H1 (cell line): Measurements from ENCODE around the gene ZRANB2. TPM values are rescaled to one million over a fixed set of nuclear protein-coding genes. Genes with fewer than 3 reads are reported as not detected.

Source experiments
- CTCF ChIA-PET: fragments of 300-600 bp; sonication (Branson Sonifier 250); formaldehyde crosslinking; loops from one replicate; lab custom pipeline; 2021; ENCODE audit not compliant: partially characterized antibody; lab: Charles Lee
- POLR2A ChIA-PET: fragments of 300-600 bp; sonication (Branson Sonifier 250); formaldehyde crosslinking; loops from one replicate; lab custom pipeline; 2021; ENCODE audit warnings: inconsistent platforms; ENCODE audit not compliant: partially characterized antibody; lab: Charles Lee
- DNase-seq, 2 experiments: peaks; one replicate each; pipeline versions ENCODE4 v3.0.0 to v3.0.0-alpha.2; 2010 to 2022; ENCODE audit warnings: low spot score in 2 of 2, low read depth in 1 of 2, mixed read lengths in 1 of 2
- FAIRE-seq: peaks from 2 replicates; lab custom pipeline; 2011; peaks lifted over from hg19 to GRCh38; lab: Jason Lieb, UNC
- H2AFZ ChIP-seq: 2 replicates; pipeline ENCODE4 v1.8.1; 2012; ENCODE audit warnings: low read length, inconsistent platforms
- H2AK5ac ChIP-seq: 2 replicates; pipeline ENCODE4 v1.6.1; 2013; ENCODE audit warnings: low read depth, low read length
- H2BK120ac ChIP-seq: replicated peaks from 2 replicates; pipeline ENCODE3; 2013; ENCODE audit warnings: low read depth, low read length, inconsistent platforms
- H2BK12ac ChIP-seq: 2 replicates; pipeline ENCODE4 v1.6.1; 2013; ENCODE audit warnings: low read depth, low read length
- H2BK15ac ChIP-seq: 2 replicates; pipeline ENCODE4 v1.6.1; 2013; ENCODE audit warnings: low read length
- H2BK20ac ChIP-seq: 2 replicates; pipeline ENCODE4 v1.6.1; 2013; ENCODE audit warnings: low read length
- H2BK5ac ChIP-seq: 2 replicates; pipeline ENCODE4 v1.6.1; 2013; ENCODE audit warnings: low read depth, low read length
- H3K14ac ChIP-seq: 2 replicates; pipeline ENCODE4 v1.6.1; 2013; ENCODE audit warnings: inconsistent platforms; ENCODE audit not compliant: insufficient read length
- H3K18ac ChIP-seq: 2 replicates; pipeline ENCODE4 v1.6.1; 2013; ENCODE audit warnings: low read length; ENCODE audit errors: extremely low read depth
- H3K23ac ChIP-seq: 2 replicates; pipeline ENCODE4 v1.6.1; 2013; ENCODE audit warnings: inconsistent platforms; ENCODE audit not compliant: insufficient read length
- H3K23me2 ChIP-seq: 2 replicates; pipeline ENCODE4 v1.6.1; 2013; ENCODE audit warnings: low read depth, low read length
- H3K27ac ChIP-seq: 2 replicates; pipeline ENCODE4 v1.6.1; 2011; ENCODE audit warnings: low read depth, low read length, inconsistent platforms
- H3K27me3 ChIP-seq, 4 experiments: replicated peaks in 1 of 4; 1 replicate in 1 of 4; 2 replicates in 3 of 4; pipeline versions ENCODE4 v1.6.1 to v1.8.1; 2011 to 2013; ENCODE audit warnings: low read length in 3 of 4, mild to moderate bottlenecking in 3 of 4, inconsistent platforms in 2 of 4, mixed read lengths in 2 of 4, moderate library complexity in 1 of 4; ENCODE audit not compliant: control insufficient read depth in 3 of 4, insufficient read depth in 3 of 4; ENCODE audit errors: extremely low read depth in 1 of 4
- H3K36me3 ChIP-seq, 4 experiments: 2 replicates each; pipeline versions ENCODE4 v1.6.1 to v1.8.1; 2011 to 2013; ENCODE audit warnings: mild to moderate bottlenecking in 4 of 4, low read length in 3 of 4, moderate library complexity in 2 of 4, control low read depth in 1 of 4, inconsistent platforms in 1 of 4; ENCODE audit not compliant: insufficient read depth in 4 of 4, control insufficient read depth in 2 of 4
- H3K4ac ChIP-seq: replicated peaks from 2 replicates; pipeline ENCODE3; 2013; ENCODE audit warnings: low read length, low read depth, mixed read lengths, inconsistent platforms; ENCODE audit not compliant: insufficient read length
- H3K4me1 ChIP-seq, 4 experiments: replicated peaks in 1 of 4; 1 replicate in 1 of 4; 2 replicates in 3 of 4; pipeline versions ENCODE4 v1.6.1 to v1.8.1; 2011 to 2013; ENCODE audit warnings: low read length in 3 of 4, inconsistent platforms in 2 of 4, mixed read lengths in 1 of 4; ENCODE audit not compliant: insufficient read depth in 4 of 4, control insufficient read depth in 3 of 4
- H3K4me2 ChIP-seq, 2 experiments: 2 replicates each; pipeline versions ENCODE4 v1.6.1 to v1.8.1; 2011 to 2013; ENCODE audit warnings: low read depth in 2 of 2, low read length in 2 of 2, control low read depth in 1 of 2, inconsistent platforms in 1 of 2, mild to moderate bottlenecking in 1 of 2; ENCODE audit not compliant: insufficient read depth in 1 of 2
- H3K4me3 ChIP-seq, 4 experiments: fragments of 200-600, 300-600 bp in 1 of 4; sonication (generic), shearing (Covaris generic), sonication (Bioruptor Twin) in 1 of 4; 2 replicates each; pipeline versions ENCODE4 v1.5.1 to v1.8.1; 2011 to 2016; ENCODE audit warnings: low read length in 4 of 4, low read depth in 3 of 4, control low read depth in 2 of 4, inconsistent platforms in 2 of 4, mild to moderate bottlenecking in 2 of 4, mixed read lengths in 1 of 4, moderate library complexity in 1 of 4; ENCODE audit not compliant: insufficient read depth in 2 of 4; ENCODE audit errors: extremely low read depth in 1 of 4
- H3K56ac ChIP-seq: replicated peaks from 2 replicates; pipeline ENCODE3; 2013; ENCODE audit warnings: low read depth, mild to moderate bottlenecking, mixed read lengths, low read length, inconsistent platforms; ENCODE audit not compliant: insufficient read length
- H3K79me1 ChIP-seq: 2 replicates; pipeline ENCODE4 v1.6.1; 2013; ENCODE audit warnings: low read depth, low read length, control low read depth
- H3K79me2 ChIP-seq, 2 experiments: 2 replicates each; pipeline versions ENCODE4 v1.6.1 to v1.8.1; 2012 to 2013; ENCODE audit warnings: low read length in 2 of 2, mild to moderate bottlenecking in 2 of 2, inconsistent platforms in 1 of 2; ENCODE audit not compliant: insufficient read depth in 2 of 2, control insufficient read depth in 1 of 2
- H3K9ac ChIP-seq, 4 experiments: replicated peaks in 1 of 4; 1 replicate in 1 of 4; 2 replicates in 3 of 4; pipeline versions ENCODE4 v1.6.1 to v1.8.1; 2011 to 2013; ENCODE audit warnings: low read depth in 3 of 4, low read length in 3 of 4, control low read depth in 2 of 4, mild to moderate bottlenecking in 2 of 4, moderate library complexity in 2 of 4, inconsistent platforms in 1 of 4; ENCODE audit errors: extremely low read depth in 1 of 4
- H3K9me3 ChIP-seq, 2 experiments: 2 replicates each; pipeline versions ENCODE4 v1.6.1 to v1.8.1; 2012 to 2013; ENCODE audit warnings: mild to moderate bottlenecking in 2 of 2, moderate library complexity in 2 of 2, control low read depth in 1 of 2, inconsistent platforms in 1 of 2, low read depth in 1 of 2, low read length in 1 of 2, mixed read lengths in 1 of 2; ENCODE audit not compliant: insufficient read depth in 2 of 2
- H4K20me1 ChIP-seq, 2 experiments: replicated peaks in 1 of 2; 2 replicates each; pipeline versions ENCODE3 to v1.8.1; 2011 to 2013; ENCODE audit warnings: inconsistent platforms in 2 of 2, low read length in 2 of 2, mild to moderate bottlenecking in 1 of 2; ENCODE audit not compliant: insufficient read depth in 2 of 2, control insufficient read depth in 1 of 2
- H4K5ac ChIP-seq: 2 replicates; pipeline ENCODE4 v1.6.1; 2013; ENCODE audit warnings: low read length, low read depth, mixed read lengths, inconsistent platforms; ENCODE audit not compliant: insufficient read length
- H4K8ac ChIP-seq: 2 replicates; pipeline ENCODE4 v1.8.0; 2013; ENCODE audit warnings: mild to moderate bottlenecking, moderate library complexity, low read length, inconsistent platforms; ENCODE audit not compliant: insufficient read depth; ENCODE audit errors: extremely low read depth
- H4K91ac ChIP-seq: replicated peaks from 2 replicates; pipeline ENCODE3; 2013; ENCODE audit warnings: low read length, mixed read lengths, inconsistent platforms; ENCODE audit not compliant: insufficient read length
- ASH2L ChIP-seq: fragments of 200-600, 300-600 bp; sonication (generic); IDR thresholded peaks from one replicate; pipeline ENCODE4 v1.7.1; 2017; ENCODE audit warnings: low read length
- ATF3 ChIP-seq: IDR thresholded peaks from 2 replicates; pipeline ENCODE4 v1.6.1; 2011; ENCODE audit warnings: low read depth, mild to moderate bottlenecking, low read length; ENCODE audit not compliant: insufficient read depth
- EGR1 ChIP-seq: IDR thresholded peaks from 2 replicates; pipeline ENCODE4 v1.6.1; 2011; ENCODE audit warnings: low read depth, low read length, borderline replicate concordance
- GABPA ChIP-seq: IDR thresholded peaks from 2 replicates; pipeline ENCODE4 v1.6.1; 2011; ENCODE audit warnings: mild to moderate bottlenecking, low read length, moderate library complexity, borderline replicate concordance; ENCODE audit not compliant: insufficient read depth
- KDM4A ChIP-seq: IDR thresholded peaks from one replicate; pipeline ENCODE4 v1.7.1; 2012; ENCODE audit warnings: low read depth, mild to moderate bottlenecking, moderate library complexity, low read length, inconsistent platforms; ENCODE audit not compliant: severe bottlenecking
- PHF8 ChIP-seq: fragments of 200-600 bp; sonication (generic); conservative IDR thresholded peaks from 2 replicates; pipeline ENCODE4 v1.7.1; 2012; ENCODE audit warnings: low read depth, mild to moderate bottlenecking, inconsistent platforms, low read length, moderate library complexity
- RAD21 ChIP-seq, 2 experiments: IDR thresholded peaks in 1 of 2; conservative IDR thresholded peaks in 1 of 2; 2 replicates each; pipeline ENCODE4 v1.6.1; 2011; ENCODE audit warnings: low read depth in 2 of 2, low read length in 2 of 2, improper control_type of control experiment in 1 of 2, inconsistent platforms in 1 of 2, mild to moderate bottlenecking in 1 of 2, moderate library complexity in 1 of 2
- TCF12 ChIP-seq: IDR thresholded peaks from 2 replicates; pipeline ENCODE4 v1.6.1; 2011; ENCODE audit warnings: low read depth, mild to moderate bottlenecking, low read length
- WGBS, 2 experiments: shearing (Covaris generic) in 1 of 2; methylation state at CpG; one replicate each; pipeline versions ENCODE4 v1.1.6 to v1.1.7; 2013 to 2015; ENCODE audit warnings: low lambda C conversion rate in 2 of 2, mixed read lengths in 2 of 2, inconsistent platforms in 1 of 2, low coverage in 1 of 2, missing lambda C conversion rate in 1 of 2; ENCODE audit not compliant: insufficient replicate concordance in 2 of 2, insufficient coverage in 1 of 2, insufficient read length in 1 of 2; ENCODE audit errors: extremely low coverage in 1 of 2, missing lambda C conversion rate in 1 of 2; 5-methylcytosine and 5-hydroxymethylcytosine counted together
- polyA plus RNA-seq, 7 experiments: library from polyadenylated mRNA; depleted of rRNA in 3 of 7; stranded (reverse) in 5 of 7; unstranded in 2 of 7; fragments of >200 nt in 5 of 7; fragments of 200-250 nt in 2 of 7; gene quantifications; 1 replicate in 5 of 7; 2 replicates in 1 of 7; 4 replicates in 1 of 7; pipeline versions ENCODE4 v1.2.1 to v1.2.3, GENCODE V29; 2011 to 2013; ENCODE audit warnings: missing spikeins in 2 of 7, mixed read lengths in 2 of 7
- total RNA-seq: library from RNA; stranded (reverse); fragmentation: NEBNext Ultra II Directional; extraction: Animal tissue kit (Norgen Biotek cat#: 25700); gene quantifications from 2 replicates; pipeline ENCODE4 v1.2.1, GENCODE V29; 2021
- TF ChIP-seq, protein P1 (sequence below), 3 experiments: IDR thresholded peaks; 1 replicate in 2 of 3; 2 replicates in 1 of 3; pipeline versions ENCODE4 v1.5.1 to v1.6.1; 2011; ENCODE audit warnings: low read length in 3 of 3, mild to moderate bottlenecking in 3 of 3, inconsistent platforms in 2 of 3, low read depth in 1 of 3, moderate library complexity in 1 of 3; ENCODE audit not compliant: insufficient read depth in 1 of 3; ENCODE audit errors: control extremely low read depth in 1 of 3

The ZRANB2 gene
- total and polyA plus RNA-seq, 2 of the 8 experiments (the other 6 are each of a cell fraction or from before 2014, with no cell fraction given) = 35.8 to 103 TPM

GRCh38 chr1:71049951-71050598 lies 30.8 kb downstream of the ZRANB2 start:
- H3K9ac ChIP-seq = no peak overlapping the region
- peaks cover 10% of the 10 kb centered on the region; the same call in 1 of the 2 replicates for H3K23me2 ChIP-seq
- H3K79me1 ChIP-seq = no peaks in the 10 kb centered on the region
- no peak overlapping the region for H3K23ac ChIP-seq
- no peak overlapping the region for H4K5ac ChIP-seq
- peaks cover 17 to 28% (median 21%) of the 10 kb centered on the region in 4 experiments for H3K27me3 ChIP-seq
- no peak overlapping the region for H3K56ac ChIP-seq
- CTCF ChIA-PET = interaction anchor here (0.6 to 2.9 kb wide), 26 partner anchors 11 to 792 kb away, joined by 3 to 26 read pairs (median 4); no protein-coding TSS in a partner anchor
- no peak overlapping the region for H3K4me2 ChIP-seq
- 7% methylated on average over 1 of the region's 1 CpG; no CpG with 5 or more reads in 1 of the 2 experiments for WGBS, 2 experiments
- DNase-seq (no peak), FAIRE-seq (peak; percentile 66)
- H3K36me3 ChIP-seq = no peaks in the 10 kb centered on the region
- H4K91ac ChIP-seq = no peak overlapping the region
- H4K8ac ChIP-seq = no peak overlapping the region
- no peak overlapping the region for H3K27ac ChIP-seq
- H3K9me3 ChIP-seq = no peaks in the 10 kb centered on the region
- no peak overlapping the region for H2AK5ac ChIP-seq
- no peak overlapping the region for H2BK15ac ChIP-seq
- H2BK20ac ChIP-seq = no peak overlapping the region
- no peak overlapping the region for H3K4ac ChIP-seq
- no peak overlapping the region for H3K4me3 ChIP-seq
- H2BK12ac ChIP-seq = no peak overlapping the region
- POLR2A ChIA-PET = no interaction called here
- no peaks in the 10 kb centered on the region for H3K79me2 ChIP-seq
- no peaks in the 10 kb centered on the region for H4K20me1 ChIP-seq
- no peak overlapping the region for H2AFZ ChIP-seq
- H3K4me1 ChIP-seq = peaks cover 0 to 7% (median 3%) of the 10 kb centered on the region in 4 experiments; a peak in 4 of 7 replicates
- no peak overlapping the region for H3K18ac ChIP-seq
- no peak overlapping the region for H3K14ac ChIP-seq
- H2BK120ac ChIP-seq = no peak overlapping the region
- no peak overlapping the region for H2BK5ac ChIP-seq
- TF ChIP-seq TCF12 (no peak), GABPA (no peak), EGR1 (no peak), RAD21 (IDR thresholded peaks at IDR 0.05 in 1 of 2, conservative IDR thresholded peaks at IDR 0.05 in 1 of 2; ENCODE audit: low read depth in 2 of 2, low read length in 2 of 2) (peak; percentile 93 to 94), KDM4A (no peak), PHF8 (no peak), ASH2L (no peak), ATF3 (no peak)
- TF ChIP-seq, protein P1, sequence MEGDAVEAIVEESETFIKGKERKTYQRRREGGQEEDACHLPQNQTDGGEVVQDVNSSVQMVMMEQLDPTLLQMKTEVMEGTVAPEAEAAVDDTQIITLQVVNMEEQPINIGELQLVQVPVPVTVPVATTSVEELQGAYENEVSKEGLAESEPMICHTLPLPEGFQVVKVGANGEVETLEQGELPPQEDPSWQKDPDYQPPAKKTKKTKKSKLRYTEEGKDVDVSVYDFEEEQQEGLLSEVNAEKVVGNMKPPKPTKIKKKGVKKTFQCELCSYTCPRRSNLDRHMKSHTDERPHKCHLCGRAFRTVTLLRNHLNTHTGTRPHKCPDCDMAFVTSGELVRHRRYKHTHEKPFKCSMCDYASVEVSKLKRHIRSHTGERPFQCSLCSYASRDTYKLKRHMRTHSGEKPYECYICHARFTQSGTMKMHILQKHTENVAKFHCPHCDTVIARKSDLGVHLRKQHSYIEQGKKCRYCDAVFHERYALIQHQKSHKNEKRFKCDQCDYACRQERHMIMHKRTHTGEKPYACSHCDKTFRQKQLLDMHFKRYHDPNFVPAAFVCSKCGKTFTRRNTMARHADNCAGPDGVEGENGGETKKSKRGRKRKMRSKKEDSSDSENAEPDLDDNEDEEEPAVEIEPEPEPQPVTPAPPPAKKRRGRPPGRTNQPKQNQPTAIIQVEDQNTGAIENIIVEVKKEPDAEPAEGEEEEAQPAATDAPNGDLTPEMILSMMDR (IDR thresholded peaks at IDR 0.05; ENCODE audit: control extremely low read depth in 1 of 3, insufficient read depth in 1 of 3, low read depth in 1 of 3, low read length in 3 of 3) = peak in 2 of 3 experiments; percentile 66 to 79; a peak in 3 of 4 replicates
